Measurements from ENCODE around the gene SPATA31C1.

The SPATA31C1 gene

DNA sequence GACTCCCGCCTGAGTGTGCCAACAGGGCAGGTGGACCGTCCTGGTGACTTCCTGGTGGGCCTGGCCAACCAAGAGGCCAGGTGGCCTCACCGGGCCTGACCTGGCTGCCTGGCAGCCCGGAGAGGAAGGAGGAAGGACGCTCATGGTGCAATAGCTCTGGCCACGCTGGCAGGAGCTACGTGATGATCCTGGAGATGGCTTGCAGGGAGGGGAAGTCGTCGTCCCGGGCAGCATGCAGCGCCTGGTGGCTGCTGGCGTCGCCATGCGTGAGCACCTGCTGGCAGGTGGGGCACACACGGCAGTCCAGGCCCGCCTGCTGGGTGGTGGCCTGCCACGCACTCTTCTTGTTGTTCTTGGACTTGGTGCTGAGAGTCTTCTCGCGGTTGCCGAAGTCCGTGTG lies 26.3 kb downstream of the SPATA31C1 start:
- no peak for DNase-seq

- no peak for DNase-seq
Measured at GRCh38 chr9:87944682-87945081, 26.9 kb downstream of the SPATA31C1 start.

- DNase-seq = no peak
Measured at GRCh38 chr9:87950296-87950695, 32.5 kb downstream of the SPATA31C1 start.

DNA sequence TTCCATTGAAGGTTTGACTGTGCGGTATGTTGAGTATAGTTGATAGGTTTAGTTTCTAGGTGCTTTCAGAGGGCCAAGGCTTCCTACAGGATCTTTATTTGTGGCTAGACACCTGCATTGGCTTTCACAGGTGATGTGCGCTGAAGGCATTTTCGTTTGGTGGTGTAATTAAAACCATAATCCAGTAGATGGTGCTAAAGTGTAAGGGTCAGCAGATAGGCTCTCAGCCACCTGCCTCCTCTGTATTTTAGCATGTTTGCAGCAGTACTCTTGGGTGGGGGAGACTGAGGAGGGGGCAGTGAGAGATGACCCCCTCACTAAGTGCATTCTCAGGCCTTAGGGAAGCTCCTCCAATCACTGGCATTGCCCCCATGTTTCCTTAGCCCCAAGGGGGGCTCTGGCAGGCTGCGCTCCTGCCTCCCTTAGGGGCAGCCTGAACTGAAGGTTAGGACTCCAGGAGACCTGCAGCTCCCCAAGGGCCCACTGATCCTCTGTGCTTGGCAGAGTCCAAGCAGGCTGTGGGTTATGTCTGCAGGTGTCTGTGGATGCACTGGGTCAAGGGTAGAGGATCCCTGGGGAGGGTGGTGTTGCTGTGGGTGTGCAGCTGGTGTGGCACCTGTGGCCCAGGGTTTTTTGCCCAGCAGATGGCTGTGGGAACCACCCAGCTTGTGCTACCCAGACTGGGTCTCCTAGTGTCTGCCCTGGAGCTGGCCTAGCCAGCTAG lies 33.2 kb downstream of the SPATA31C1 start:
- DNase-seq = peak; percentile 59

- no peak for DNase-seq
Measured at GRCh38 chr9:87954230-87954629, 36.5 kb downstream of the SPATA31C1 start.

GRCh38 chr9:87957839-87958238 lies 40.1 kb downstream of the SPATA31C1 start:
- DNase-seq = no peak

DNA sequence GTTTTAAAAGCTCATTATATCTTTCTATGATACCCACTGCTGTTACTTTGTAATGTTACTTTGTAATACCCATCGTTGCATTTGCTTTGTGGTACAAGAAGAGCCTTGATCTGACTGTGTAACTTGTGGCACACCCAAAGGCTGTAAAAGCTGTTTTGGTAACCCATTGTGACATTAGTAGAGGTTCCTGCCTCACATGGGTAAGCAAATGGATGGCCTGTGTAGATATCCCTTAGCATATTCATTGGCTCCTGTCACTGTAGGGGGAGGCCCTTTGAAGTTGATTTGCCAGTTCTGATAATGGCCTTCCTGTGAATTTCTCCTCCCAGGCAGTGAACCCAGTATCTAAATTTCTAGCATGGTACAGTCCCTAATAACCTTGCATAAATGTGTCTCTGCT lies 40.8 kb downstream of the SPATA31C1 start:
- no peak for DNase-seq

GRCh38 chr9:87959916-87960581 lies 42.3 kb downstream of the SPATA31C1 start:
- no peak for DNase-seq

DNA sequence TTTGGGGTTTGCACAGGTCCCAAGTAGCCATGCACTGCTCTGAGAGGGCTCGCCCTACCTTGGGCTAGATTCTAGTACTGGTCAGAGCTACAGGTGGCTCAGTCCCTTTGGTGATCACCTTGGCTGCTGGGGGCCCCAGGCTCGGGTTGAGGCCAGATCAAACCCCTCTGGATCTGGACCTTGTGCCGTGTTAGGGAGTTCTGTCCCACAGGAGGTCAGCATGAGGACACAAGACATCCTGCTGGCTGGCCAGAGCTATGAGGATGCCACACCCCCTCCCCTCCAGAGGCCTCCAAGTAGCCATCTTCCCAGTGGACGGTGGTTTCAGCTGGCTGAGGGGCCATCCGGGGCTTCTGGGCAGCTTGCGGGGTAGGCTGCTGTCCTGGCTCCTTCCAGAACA lies 46.0 kb downstream of the SPATA31C1 start:
- no peak for DNase-seq

GRCh38 chr9:87964826-87965225 lies 47.1 kb downstream of the SPATA31C1 start:
- no peak for DNase-seq

- no peak for DNase-seq
Measured at GRCh38 chr9:87968155-87968554, 50.4 kb downstream of the SPATA31C1 start.

DNA sequence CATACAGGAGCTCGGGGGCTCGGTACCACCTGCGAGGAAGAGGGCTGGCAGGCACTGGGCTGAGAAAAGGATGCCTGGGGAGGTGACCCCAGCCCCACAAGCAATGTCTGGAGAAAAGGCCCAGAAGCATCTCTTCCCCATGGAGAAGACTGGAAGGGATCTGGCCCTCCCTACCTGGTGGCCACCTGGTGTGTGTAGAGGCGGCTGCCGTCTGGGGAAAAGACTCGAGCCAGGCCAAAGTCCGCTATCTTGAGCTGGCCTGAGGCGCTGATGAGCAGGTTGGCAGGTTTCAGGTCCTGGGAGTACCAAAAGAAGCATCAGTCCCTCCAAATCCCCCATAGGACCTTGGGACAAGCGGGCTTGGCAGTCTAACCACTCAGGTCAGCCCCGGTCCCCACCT lies 52.8 kb downstream of the SPATA31C1 start:
- DNase-seq = no peak

DNA sequence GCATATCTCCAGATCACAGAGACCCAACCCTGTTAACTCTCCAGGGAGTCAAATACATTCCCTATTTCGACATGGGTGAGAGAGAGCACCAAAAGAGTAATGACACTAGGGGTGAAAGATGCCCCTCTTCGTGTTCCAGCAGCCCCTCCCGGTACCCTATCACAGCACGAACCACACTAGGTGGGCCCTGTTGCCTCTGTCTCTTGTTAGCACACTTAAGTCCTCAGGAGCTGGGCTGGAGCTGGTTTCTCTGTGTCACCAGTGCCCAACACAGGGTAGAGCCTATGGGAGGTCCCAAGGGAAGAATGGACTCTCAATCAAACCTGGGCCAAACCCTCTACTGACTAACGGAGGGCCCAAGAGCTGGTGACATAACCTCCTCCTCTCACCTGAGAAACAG lies 55.4 kb downstream of the SPATA31C1 start:
- no peak for DNase-seq
